Esophagus muscularis mucosa (tissue), 4 donors: ENCODE measurements around the gene CFAP52.
"Not testable (repeated sequence)": the region's sequence is repeated elsewhere in the genome, so short reads cannot be mapped to it uniquely, and the experiment has no call there.

Source experiments
- CTCF ChIP-seq, 3 experiments: fragments of 200-600 bp in 2 of 3; fragments of 450-650 bp in 1 of 3; sonication (generic) in 2 of 3; IDR thresholded peaks; one replicate each; pipeline ENCODE4 v1.5.1; 2017 to 2019; ENCODE audit warnings: antibody characterized with exemption in 3 of 3, mild to moderate bottlenecking in 2 of 3, moderate library complexity in 1 of 3
- EP300 ChIP-seq: sonication (generic); formaldehyde crosslinking; IDR thresholded peaks from one replicate; pipeline ENCODE4 v1.6.1; 2017; ENCODE audit warnings: antibody characterized with exemption
- POLR2A ChIP-seq: fragments of 450-650 bp; IDR thresholded peaks from one replicate; pipeline ENCODE4 v1.6.1; 2017; ENCODE audit warnings: antibody characterized with exemption, moderate library complexity, mild to moderate bottlenecking, low read depth
- POLR2AphosphoS5 ChIP-seq, 2 donors: sonication (generic); formaldehyde crosslinking; IDR thresholded peaks; one replicate each; pipeline ENCODE4 v1.6.1; 2017; ENCODE audit warnings: antibody characterized with exemption in 2 of 2

- not testable (repeated sequence) for TF ChIP-seq CTCF (IDR thresholded peaks at IDR 0.05); POLR2A; POLR2AphosphoS5 (IDR thresholded peaks at IDR 0.05); EP300
Measured at GRCh38 chr17:9604583-9604982, 28.1 kb downstream of the CFAP52 start.
